ENCODE data around the gene ZFAND3. TPM values are rescaled to one million over a fixed set of nuclear protein-coding genes. Genes with fewer than 3 reads are reported as not detected.
A peak's percentile ranks its signal among the peaks of the same experiment; 100 is the strongest.

Gene ZFAND3
- total and polyA plus RNA-seq, 2 donors (not counting 3 experiments of a cell fraction or from before 2014, with no cell fraction given): 15.4 to 54.2 TPM

DNA sequence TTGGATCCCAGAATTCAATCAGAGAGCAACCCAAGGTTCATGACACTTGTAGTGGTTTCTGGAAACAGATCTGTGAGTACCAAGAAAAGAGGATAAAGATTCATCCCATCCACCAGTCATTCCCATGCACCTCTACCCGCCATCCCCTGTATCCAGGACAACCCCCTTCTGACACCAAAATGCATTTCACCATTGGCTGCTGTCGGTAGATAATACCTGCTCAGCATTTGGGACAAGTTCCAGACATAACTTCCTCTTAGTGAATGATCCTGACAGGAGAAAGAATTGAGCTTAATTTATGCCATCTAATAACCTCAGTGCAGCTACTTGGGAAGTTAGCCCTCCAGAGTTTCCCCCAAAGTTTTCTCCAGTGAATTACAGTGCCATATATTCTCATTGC, 329.1 kb downstream of the ZFAND3 start:
- Histone ChIP-seq H3K4me2 (ENCODE audit: insufficient read depth, low read length) (no peak overlapping the region), H4K20me1 (replicated peaks; ENCODE audit: control insufficient read depth, extremely low read depth, insufficient read depth, low read length) (no peaks in the 10 kb centered on the region), H3K36me3 (ENCODE audit: control insufficient read depth in 2 of 2, extremely low read depth in 1 of 2, insufficient read depth in 2 of 2, low read length in 2 of 2) (peaks cover 0 to 2% of the 10 kb centered on the region in 2 experiments), H3K4me3 (replicated peaks in 1 of 3; ENCODE audit: insufficient read depth in 1 of 3, low read depth in 1 of 3, low read length in 3 of 3) (no peak overlapping the region), H3K79me2 (ENCODE audit: control insufficient read depth, insufficient read depth, low read length) (peaks cover 4% of the 10 kb centered on the region), H2AFZ (ENCODE audit: low read depth, low read length) (no peak overlapping the region), H3K9ac (replicated peaks; ENCODE audit: extremely low read depth, insufficient read depth, low read length) (no peak overlapping the region), H3K9me1 (replicated peaks; ENCODE audit: control insufficient read depth, extremely low read depth, insufficient read depth, low read length) (no peaks in the 10 kb centered on the region), H3K27me3 (ENCODE audit: control insufficient read depth in 2 of 2, insufficient read depth in 2 of 2, low read length in 2 of 2) (no peaks in the 10 kb centered on the region), H3K4me1 (ENCODE audit: control insufficient read depth, extremely low read depth, insufficient read depth, low read length) (no peaks in the 10 kb centered on the region), H3K9me3 (replicated peaks; ENCODE audit: control insufficient read depth, insufficient read depth, low read length) (no peaks in the 10 kb centered on the region), H3K27ac (ENCODE audit: insufficient read depth, low read depth, low read length) (no peak overlapping the region)
- CTCF ChIA-PET: interaction anchor here (0.6 to 1.3 kb wide), 2 partner anchors 338 to 346 kb away, joined by 4 to 5 read pairs; no protein-coding TSS in a partner anchor
- dilution Hi-C loops (cut with MboI; ENCODE audit: extremely low pct_ligation_motif_present, low sequenced_read_pairs): no loop called here
- intact Hi-C loops (cut with micrococcal nuclease): no loop called here
- FAIRE-seq: no peak
- POLR2A ChIA-PET: no interaction called here
- TF ChIP-seq, protein P1, sequence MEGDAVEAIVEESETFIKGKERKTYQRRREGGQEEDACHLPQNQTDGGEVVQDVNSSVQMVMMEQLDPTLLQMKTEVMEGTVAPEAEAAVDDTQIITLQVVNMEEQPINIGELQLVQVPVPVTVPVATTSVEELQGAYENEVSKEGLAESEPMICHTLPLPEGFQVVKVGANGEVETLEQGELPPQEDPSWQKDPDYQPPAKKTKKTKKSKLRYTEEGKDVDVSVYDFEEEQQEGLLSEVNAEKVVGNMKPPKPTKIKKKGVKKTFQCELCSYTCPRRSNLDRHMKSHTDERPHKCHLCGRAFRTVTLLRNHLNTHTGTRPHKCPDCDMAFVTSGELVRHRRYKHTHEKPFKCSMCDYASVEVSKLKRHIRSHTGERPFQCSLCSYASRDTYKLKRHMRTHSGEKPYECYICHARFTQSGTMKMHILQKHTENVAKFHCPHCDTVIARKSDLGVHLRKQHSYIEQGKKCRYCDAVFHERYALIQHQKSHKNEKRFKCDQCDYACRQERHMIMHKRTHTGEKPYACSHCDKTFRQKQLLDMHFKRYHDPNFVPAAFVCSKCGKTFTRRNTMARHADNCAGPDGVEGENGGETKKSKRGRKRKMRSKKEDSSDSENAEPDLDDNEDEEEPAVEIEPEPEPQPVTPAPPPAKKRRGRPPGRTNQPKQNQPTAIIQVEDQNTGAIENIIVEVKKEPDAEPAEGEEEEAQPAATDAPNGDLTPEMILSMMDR (IDR thresholded peaks at IDR 0.05; ENCODE audit: extremely low read depth in 1 of 2, insufficient read depth in 1 of 2, low read depth in 1 of 2, low read length in 2 of 2): no peak
- TF ChIP-seq POLR2AphosphoS5 (IDR thresholded peaks at IDR 0.05; ENCODE audit: insufficient read depth, low read depth, low read length) (no peak), JUN (IDR thresholded peaks at IDR 0.05; ENCODE audit: borderline replicate concordance, insufficient read depth, insufficient read length, low read depth) (no peak), FOS (IDR thresholded peaks at IDR 0.05; ENCODE audit: borderline replicate concordance, insufficient read depth, low read length) (no peak), GATA2 (IDR thresholded peaks at IDR 0.05; ENCODE audit: insufficient read depth, insufficient read length, low read depth, low read length) (no peak), EZH2 (IDR thresholded peaks at IDR 0.05; ENCODE audit: borderline replicate concordance, low read depth, low read length, severe bottlenecking) (no peak), POLR2A (IDR thresholded peaks at IDR 0.05; ENCODE audit: low read depth, low read length) (no peak), MYC (IDR thresholded peaks at IDR 0.05; ENCODE audit: low read depth, low read length) (no peak)
- TF ChIP-seq, protein P2, sequence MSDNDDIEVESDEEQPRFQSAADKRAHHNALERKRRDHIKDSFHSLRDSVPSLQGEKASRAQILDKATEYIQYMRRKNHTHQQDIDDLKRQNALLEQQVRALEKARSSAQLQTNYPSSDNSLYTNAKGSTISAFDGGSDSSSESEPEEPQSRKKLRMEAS (IDR thresholded peaks at IDR 0.05; ENCODE audit: insufficient read depth, insufficient read length): no peak
- no TSS peak for BruUV-seq (replicated peaks)
- DNase-seq (ENCODE audit: low read depth, low spot score): peak; percentile 23
